NCI-H748 (cell line): ENCODE results near the gene TMEM81.

Experiments
- DNase-seq: peaks from one replicate; lab custom pipeline; 2025; ENCODE audit not compliant: unreplicated experiment; lab: John Stamatoyannopoulos, UW

TMEM81 gene, protein sequence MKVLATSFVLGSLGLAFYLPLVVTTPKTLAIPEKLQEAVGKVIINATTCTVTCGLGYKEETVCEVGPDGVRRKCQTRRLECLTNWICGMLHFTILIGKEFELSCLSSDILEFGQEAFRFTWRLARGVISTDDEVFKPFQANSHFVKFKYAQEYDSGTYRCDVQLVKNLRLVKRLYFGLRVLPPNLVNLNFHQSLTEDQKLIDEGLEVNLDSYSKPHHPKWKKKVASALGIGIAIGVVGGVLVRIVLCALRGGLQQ

DNA sequence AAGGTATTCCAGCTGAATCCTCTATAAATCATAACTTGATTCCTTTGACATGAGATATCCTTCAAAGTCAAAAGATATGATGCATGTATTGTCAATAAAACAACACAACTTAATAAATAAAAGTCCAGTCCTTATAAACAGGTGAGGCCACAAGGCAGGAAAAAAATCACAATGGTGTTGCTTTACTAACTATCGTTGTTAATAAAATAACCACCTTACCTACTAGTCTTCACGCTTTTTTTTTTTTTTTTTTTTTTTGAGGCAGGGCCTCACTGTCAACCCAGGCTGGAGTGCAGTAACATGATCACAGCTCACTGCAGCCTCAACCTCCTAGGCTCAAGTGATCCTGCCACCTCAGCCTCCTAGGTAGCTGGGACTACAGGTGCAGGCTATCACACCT is at the start of gene TMEM81:
TMEM81 (minus strand) TSS at position 101 of the 400 bp plus-strand sequence. CDS start 140 bp downstream, outside the sequence.
- no peak for DNase-seq

DNA sequence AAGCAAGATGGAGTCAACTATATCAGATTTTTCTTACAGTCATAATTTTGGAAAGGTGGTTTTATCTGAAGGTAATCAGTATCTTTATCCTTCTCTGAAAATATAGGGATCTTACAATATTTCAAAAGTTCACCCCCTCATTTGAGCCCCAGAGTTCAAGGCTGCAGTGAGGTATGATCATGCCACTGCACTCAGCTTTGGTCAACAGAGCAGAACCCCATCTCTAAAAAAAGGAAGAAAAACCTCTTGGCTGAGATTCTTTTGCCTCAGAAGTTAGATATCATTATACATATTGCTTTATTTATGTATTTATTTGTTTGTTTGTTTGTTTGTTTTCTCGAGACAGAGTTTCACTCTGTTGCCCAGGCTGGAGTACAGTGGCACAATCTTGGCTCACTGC is 49.0 kb upstream of the TMEM81 start:
- no peak for DNase-seq

DNA sequence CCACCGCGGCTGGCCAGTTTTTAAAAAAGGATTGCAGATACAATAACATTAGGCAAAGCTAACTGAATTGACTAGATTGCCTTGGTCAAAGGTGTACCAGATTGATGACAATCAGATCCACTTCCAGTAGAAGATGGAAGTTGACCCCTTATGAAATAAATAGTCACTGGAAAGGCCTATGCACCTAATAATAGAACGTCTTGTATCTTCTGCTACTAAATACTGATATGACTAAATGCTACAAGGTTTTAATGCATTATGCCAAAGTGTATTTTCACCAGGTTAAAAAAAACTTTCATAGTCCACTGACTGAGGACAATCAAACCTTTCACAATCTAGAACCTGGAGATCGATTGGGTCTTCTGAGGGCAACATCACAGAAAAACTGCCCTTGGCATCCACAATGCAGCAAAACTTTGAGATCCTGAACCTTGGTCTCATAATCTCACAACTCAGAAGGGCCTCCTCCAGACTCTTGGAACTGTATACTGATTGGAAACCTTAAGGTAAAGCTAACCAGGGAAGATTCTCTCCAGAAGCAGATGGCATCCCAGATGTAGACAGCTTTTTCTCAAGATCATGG is 45.3 kb upstream of the TMEM81 start:
- DNase-seq: no peak

DNA sequence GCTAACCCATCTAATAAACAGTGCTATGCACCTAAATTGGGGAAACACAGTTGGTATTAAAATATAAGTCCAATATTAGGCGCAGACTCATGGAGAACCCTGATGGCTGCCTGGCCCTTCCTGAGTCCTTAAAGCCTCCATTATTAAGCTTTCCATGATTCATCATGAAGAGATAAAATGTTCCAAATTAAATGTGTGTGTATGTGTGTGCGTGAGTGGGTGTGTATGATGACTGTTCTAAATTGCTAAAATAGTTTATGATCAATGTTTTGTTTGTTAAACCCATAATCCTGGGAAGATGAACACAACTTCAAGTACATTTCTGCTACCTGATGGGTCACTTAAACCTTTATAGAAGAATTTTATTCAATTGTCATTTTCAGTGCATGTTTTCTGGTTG is 43.8 kb upstream of the TMEM81 start:
- no peak for DNase-seq

DNA sequence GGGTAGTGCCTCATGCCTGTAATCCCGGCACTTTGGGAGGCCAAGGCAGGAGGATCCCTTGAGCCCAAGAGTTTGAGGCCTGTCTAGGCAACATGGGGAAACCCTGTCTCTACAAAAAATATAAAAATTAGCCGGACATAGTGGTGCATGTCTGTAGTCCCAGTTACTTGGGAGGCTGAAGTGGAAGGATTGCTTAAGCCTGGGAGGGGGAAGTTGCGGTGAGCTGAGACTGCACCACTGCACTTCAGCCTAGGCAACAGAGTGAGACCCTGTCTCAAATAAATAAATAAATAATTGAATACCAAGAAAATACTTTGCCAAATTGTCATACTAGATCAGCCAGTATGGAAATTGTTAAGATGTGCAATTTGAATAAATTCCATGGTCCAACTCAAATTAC is 43.4 kb upstream of the TMEM81 start:
- DNase-seq: no peak

DNA sequence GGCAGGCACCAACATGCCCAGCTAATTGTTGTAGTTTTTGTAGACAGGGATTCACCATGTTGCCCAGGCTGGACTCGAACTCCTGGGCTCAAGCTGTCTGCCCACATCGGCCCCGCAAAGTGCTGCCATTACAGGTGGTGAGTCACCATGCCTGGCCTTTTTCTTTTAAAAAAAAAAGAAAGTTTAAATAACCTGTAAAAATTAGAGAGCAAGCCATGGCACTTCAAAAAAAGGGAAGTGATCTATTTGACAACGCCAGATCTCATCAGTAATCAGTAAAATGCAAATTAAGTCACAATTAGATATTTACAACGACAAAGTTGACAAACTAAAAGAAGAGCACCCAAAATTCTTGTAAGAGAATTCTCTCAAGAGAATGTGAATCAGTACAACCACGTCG is 40.5 kb upstream of the TMEM81 start:
- no peak for DNase-seq

DNA sequence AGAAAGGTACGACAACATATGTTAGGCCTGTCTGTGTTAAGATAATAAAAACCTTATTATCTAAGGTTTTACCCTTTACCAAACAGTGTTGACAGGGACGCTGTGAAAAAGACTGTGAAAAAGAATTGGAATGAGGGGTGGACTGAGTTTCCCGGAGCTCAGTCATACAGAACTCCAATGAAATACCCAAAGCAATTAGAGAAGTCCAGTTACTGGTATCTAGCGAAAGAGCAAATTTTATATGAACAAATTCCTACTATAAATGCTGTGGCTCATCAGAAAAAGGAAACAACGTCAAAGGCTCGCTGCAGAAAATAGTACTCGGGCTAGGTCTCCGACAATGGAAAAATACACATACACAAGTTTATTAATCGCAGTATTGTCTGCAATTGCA is 38.2 kb upstream of the TMEM81 start:
- DNase-seq: no peak

DNA sequence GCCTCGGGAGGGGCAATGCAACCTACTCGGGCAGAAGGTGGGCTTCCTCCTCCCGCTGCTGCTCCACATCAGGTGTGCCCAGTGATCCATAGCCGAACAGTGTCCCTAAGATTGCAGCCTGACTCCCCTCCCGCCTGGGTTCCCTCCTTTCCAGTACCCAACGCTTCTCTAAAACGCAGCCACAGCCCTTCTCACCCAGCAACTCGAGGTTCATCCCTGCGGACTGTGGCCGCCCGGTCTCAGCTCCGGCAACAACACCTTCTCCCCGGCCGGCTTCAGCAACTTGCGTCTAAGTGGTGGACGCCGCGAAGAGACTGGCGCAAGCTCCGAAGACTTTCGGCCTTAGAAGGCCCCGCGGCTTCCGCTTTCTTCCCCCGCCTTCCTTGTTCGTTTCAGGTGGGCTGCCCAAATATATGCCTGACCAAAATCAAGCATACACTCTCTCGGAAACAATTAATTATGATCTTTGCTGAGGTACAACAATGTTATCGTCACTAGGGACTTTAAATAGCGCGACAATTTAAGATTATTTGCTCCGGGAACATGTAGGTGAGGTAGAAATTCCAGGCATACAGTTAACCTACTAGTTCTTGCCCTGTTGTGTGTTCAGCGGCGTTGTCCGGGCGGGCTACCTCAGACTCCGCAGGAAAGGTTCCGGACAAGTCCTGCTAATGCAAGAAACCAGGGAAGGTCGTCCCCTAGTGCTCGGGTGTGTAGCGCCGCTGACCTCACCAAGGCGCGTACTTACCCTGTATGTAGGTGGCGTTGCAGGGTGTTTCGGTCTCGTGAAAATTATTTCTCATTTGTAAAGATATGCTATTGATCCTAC is 37.6 kb upstream of the TMEM81 start, which contains the start of gene RBBP5:
RBBP5 (minus strand) TSS at position 319 of the 829 bp plus-strand sequence; CDS start at position 214, 105 bp downstream.
- peak; percentile 94 for DNase-seq

DNA sequence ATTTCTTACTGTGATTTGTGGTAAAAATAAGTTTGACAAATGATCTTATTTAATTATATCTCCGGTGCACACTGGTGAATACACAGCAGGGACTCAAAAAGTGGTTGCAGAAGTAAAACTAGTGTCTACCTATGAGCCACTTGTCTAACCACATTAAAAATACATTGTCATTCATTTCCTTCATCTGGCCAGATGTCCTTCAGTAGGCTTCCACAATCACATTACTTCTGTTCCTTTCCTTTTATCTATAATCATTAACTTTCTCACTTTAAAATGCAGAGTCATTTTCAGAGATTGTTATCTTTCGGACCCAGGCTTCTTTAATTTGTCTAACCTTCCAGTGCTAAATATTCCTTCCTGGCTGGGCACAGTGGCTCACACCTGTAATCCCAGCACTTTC is 34.5 kb upstream of the TMEM81 start:
- DNase-seq: no peak

DNA sequence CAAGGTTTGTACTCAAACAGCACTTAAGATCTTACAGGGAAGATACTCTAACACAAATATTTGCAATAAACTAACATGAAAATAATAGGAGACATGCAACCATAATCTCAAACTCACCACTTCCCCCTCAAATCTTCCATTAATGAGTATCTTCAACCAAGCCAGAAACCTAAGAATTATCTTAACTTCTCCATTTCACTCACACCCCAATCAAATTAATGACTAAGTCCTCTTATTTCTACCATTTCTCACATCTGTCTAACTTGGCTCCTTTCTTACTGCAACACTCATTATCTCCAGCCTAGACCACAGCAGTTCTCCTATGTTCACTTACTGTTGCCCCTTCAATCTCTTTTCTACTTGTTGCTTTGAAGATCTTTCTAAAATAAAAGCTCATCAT is 27.1 kb upstream of the TMEM81 start:
- no peak for DNase-seq

DNA sequence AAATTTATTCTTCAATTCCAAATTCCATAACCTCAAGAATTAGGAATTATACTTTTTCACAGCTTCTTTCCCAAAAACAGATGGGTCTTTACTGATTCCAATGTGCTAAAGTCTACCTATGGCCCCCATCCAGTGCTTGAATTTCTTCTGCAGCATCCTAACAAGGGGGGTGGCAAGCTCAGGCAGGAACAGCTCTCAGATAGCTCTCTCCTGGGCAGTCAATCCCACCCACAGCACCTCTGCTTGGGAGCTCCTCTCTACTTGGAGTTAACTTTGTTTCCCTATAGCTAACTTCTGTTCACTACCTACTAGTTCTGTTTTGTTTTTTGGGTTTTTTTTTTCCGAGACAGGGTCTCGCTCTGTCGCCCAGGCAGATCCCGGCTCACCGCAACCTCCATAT is 25.5 kb upstream of the TMEM81 start:
- no peak for DNase-seq

DNA sequence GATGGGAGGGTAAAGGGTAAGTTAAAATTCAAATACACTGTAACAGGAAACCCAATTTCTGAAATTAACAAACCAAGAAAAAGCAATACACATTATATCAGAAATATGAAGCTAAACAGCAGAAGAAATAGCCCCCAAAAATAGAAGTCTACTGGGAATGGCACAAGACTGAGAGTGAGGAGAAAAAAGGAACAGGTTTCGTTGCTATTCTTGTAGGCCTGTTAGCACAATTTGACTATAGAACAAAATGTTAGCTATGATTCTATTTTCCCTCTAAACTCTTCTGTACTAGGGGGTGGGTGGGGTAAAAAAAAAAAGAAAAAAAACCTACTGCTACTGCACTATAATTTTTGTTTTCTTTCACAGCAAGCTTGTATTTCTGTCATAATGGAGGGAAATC is 25.0 kb upstream of the TMEM81 start:
- no peak for DNase-seq

DNA sequence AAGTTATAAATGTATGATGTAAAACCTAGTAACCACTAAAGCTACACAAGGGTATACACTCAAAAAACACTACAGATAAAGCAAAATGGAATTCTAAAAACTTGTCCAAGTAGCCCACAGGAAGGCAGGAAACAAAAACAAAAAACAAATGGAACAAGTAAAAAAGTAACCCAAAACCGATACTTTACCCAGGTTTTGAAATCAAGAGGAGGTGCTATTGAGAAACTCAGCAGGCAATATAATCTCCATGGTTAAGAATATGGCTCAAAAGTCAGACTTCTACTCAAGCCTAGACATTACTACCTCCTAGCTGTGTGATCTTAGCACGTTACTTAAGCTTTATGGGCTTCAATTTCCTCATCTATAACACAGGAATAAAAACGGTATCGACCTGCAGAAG is 24.2 kb upstream of the TMEM81 start:
- no peak for DNase-seq

DNA sequence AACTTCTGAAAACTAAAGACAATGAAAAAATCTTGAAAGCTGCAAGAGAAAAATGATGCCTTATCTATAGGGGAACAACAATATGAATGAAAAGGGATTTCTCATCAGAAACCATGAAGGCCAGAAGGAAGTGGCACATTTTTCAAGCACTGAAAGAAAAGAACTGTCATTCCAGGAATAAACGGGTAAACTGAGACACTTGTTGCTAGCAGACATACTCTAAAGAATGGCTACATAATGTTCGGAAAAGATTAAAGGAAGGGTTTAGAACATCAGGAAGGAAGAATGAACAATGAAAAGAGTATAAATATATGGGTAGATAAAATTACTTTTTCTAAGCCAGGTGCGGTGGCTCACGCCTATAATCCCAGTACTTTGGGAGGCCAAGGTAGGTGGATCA is 23.1 kb upstream of the TMEM81 start:
- DNase-seq: no peak

DNA sequence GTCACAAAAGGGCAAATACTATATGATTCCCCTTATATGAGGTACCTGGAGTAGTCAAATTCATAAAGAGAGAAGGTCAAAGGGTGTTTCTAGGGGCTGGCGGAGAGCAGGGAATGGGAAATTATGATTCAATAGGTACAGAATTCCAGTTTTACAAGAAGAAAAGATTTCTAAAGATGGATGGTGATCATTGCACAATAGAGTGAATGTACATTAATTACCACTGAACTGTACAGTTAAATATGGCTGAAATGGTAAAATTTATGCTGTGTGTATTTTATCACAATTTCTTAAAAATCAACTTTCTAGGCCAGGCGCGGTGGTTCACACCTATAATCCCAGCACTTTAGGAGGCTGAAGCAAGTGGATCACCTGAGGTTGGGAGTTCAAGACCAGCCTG is 18.1 kb upstream of the TMEM81 start:
- no peak for DNase-seq

DNA sequence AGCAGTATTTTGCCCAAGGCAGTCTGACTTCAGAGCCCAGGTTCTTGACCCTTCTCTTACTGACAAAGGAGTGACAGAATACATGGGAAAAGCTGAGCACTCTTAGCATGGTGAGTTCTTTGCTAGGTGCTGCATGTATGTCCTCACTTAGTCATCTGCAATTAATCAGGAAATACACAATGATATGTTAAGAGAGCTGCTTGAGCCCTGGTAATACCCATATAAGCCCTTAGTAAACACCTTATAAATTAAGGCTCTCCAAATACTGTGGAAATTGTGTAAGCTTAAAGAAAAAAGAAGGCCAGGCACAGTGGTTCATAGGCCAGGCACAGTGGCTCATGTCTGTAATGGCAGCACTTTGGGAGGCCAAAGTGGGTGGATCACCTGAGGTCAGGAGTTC is 14.0 kb upstream of the TMEM81 start:
- no peak for DNase-seq

DNA sequence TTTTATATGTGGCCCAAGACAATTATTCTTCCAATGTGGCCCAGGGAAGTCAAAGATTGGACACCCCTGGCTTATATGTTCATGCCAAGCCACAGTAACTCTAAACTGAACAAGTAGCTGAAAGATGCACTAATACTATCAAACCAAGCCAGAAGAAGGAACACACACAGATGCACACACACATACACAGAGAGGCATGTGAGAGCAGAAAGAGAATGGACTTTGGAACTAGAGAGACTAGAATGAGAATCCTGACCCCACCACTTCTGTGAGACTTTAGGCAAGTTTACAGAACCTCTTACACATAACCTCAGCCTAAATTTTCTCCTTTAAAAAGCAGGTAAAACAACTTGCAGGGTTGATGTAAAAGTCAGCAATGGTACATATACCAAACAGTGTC is 11.2 kb upstream of the TMEM81 start:
- no peak for DNase-seq

DNA sequence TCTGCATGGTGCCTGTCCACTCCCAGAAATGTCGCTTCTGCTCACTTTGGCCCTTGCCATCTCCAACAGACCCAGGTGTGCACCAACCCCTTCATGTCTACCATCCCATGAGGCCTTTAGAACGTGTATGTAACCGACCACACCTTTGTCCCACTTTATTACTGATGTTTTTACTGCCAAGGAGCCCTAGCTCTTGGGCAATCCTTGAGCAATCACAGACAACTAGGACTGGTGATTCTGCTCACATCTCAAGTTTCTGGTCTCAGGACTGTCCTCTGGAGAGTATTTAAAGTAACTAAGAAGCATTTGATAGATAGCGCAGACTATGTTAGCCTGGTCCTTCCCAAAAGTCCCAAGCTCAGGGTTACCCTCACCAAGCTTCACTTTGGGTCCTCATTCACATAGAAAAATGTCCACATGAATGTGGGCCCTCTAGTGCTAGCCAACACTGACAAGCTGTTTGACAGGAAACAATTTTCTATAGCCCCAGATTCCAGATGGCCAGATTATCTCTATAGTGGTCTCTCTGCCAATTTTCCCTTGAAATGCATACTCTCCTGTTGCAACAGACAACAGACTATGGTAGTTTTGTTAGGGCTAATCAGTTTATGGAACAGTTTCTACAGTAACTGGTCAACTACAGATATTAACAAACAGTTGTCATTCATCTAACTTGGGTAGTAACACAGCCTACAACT is 6.9 kb upstream of the TMEM81 start:
- DNase-seq: no peak

DNA sequence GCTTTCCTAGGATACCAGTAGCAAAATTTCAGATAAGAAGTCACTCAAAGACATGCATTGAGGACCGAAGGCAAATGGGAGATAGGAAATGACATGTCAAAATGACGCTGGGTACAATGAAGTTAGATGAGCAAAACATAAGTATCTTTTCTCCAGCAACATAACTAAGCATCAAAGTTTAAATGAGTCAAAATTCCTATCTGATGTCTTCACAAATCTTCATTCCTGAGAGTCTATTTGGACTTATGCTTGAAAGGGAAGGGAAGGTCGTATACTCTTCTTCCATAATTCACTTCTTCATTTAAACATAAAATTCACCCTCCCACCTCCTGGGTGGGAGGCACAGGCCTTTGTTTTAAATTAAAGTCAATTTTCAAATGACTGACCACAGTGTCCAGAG is 4.1 kb upstream of the TMEM81 start:
- no peak for DNase-seq

DNA sequence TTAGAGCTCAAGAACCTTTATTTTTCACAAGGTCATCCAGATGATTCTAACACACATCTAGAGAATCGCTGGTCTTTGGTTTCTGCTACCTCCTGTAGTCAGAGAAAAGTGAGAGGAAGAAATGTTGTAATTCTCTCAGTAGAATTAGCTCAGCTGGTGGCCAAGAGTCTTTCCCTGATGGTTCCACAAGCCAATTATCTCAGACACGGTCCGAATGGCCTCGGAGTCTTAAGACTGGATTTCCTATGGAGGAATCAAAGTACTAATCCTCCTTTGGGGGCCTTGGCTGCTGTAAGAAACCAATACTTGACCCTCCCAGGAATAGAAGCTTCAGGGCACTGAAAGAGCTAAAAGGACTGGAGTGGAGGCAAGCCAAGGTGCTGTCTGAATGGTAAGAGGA is 1.8 kb downstream of the TMEM81 start:
- no peak for DNase-seq

DNA sequence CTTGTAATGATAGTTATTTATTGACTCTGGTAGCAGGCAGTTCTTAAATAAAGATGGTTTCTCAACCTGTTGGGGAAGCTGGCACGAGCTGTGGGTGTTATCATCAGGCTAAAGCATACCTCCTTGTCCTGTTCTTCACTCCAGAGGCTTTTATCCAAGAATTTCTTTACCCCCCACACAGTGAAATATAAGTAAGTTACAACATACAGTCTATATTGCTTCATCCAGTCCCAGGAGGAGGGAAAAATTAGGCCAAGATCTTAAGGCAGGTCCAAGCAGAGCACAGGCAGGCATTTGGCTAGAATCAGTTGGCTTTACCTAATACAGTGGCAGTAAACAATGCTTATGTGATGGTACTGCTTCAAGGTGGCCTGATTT is 6.3 kb downstream of the TMEM81 start:
- DNase-seq: no peak
